ENCODE data around the gene RASL12. TPM values are rescaled to one million over a fixed set of nuclear protein-coding genes. Genes with fewer than 3 reads are reported as not detected.

The RASL12 gene
- total and polyA plus RNA-seq, 2 of the 8 experiments (the other 6 are each of a cell fraction or from before 2014, with no cell fraction given) = 9.5 to 10.3 TPM

DNA sequence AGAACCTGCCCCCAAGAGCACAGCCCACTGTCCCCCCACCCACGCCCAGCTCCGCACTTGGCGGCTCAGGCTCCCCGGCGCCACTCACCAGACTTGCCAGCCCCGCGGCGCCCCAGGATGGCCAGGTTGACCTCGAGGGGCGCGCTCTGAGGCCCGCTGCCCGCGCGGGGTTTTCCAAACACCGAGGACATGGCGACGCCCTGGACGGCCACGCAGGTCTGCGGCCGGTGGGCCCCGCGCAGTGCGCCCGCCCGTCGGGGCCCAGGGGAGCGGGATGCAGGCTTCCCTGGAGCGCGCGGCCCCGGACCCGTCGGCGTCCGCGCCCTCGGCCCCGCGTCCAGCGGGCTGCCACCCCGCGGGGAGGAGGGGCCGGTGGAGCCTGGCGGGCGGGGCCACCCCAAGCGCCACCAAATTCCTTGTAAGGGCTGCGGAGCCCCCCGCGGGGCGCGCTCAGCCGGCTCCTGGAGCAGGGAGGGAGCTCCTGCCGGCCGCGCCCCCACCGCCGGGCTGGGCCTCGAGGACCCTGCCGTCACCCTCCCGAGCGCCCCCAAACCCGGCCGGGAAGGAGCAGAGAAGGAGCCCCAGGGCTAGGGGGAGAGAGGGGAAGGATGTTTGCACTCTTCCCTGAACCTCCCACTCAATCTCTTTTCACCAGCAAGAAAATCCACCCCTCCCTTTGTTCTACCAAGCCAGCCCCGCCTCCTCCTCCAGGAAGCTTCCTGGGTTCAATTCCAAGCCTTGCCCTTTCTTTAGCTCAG lies at the start of gene RASL12 (continued):
- peak; percentile 81 for TF ChIP-seq KDM4A (IDR thresholded peaks at IDR 0.05; ENCODE audit: low read depth, low read length, severe bottlenecking)
- TF ChIP-seq JUN (IDR thresholded peaks at IDR 0.05; ENCODE audit: low read depth, low read length) = no peak
- TF ChIP-seq SAP30 (IDR thresholded peaks at IDR 0.05; ENCODE audit: insufficient read depth, insufficient replicate concordance, low read length) = no peak
- TF ChIP-seq HDAC6 (IDR thresholded peaks at IDR 0.05; ENCODE audit: low read depth, low read length) = no peak
- TF ChIP-seq TAF7 (optimal IDR thresholded peaks at IDR 0.05; ENCODE audit: borderline replicate concordance, low read depth, low read length) = no peak
- no peak for TF ChIP-seq FOSL1 (IDR thresholded peaks at IDR 0.05; ENCODE audit: insufficient read depth, low read depth, low read length)
- no peak for TF ChIP-seq RFX5 (IDR thresholded peaks at IDR 0.05; ENCODE audit: borderline replicate concordance, low read depth, low read length)
- TF ChIP-seq BACH1 (IDR thresholded peaks at IDR 0.05; ENCODE audit: low read length) = no peak
- no peak for TF ChIP-seq HDAC2 (IDR thresholded peaks at IDR 0.05; ENCODE audit: borderline replicate concordance in 1 of 2, low read depth in 2 of 2, low read length in 2 of 2)
- no peak for TF ChIP-seq NRF1 (IDR thresholded peaks at IDR 0.05; ENCODE audit: low read depth, low read length)
- TF ChIP-seq NANOG (IDR thresholded peaks at IDR 0.05; ENCODE audit: insufficient read depth, low read depth, low read length, poor library complexity, severe bottlenecking) = no peak
- peak; percentile 9; the same call in 1 of the 2 replicates for TF ChIP-seq EGR1 (IDR thresholded peaks at IDR 0.05; ENCODE audit: borderline replicate concordance, low read depth, low read length)
- TF ChIP-seq TCF12 (IDR thresholded peaks at IDR 0.05; ENCODE audit: low read depth, low read length) = no peak
- TF ChIP-seq SUZ12 (IDR thresholded peaks at IDR 0.05; ENCODE audit: low read length) = no peak
- peak; percentile 46 for TF ChIP-seq ASH2L (IDR thresholded peaks at IDR 0.05; ENCODE audit: low read length)
- no peak for TF ChIP-seq CREB1 (IDR thresholded peaks at IDR 0.05)
- TF ChIP-seq, protein P1, sequence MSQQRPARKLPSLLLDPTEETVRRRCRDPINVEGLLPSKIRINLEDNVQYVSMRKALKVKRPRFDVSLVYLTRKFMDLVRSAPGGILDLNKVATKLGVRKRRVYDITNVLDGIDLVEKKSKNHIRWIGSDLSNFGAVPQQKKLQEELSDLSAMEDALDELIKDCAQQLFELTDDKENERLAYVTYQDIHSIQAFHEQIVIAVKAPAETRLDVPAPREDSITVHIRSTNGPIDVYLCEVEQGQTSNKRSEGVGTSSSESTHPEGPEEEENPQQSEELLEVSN (IDR thresholded peaks at IDR 0.05) = no peak; the same call in 1 of the 2 replicates
- TF ChIP-seq SP1 (IDR thresholded peaks at IDR 0.05; ENCODE audit: low read depth, low read length) = no peak
